ENCODE results near the gene MACROD2.
"Not testable (repeated sequence)": the region's sequence is repeated elsewhere in the genome, so short reads cannot be mapped to it uniquely, and the experiment has no call there.

MACROD2 gene

DNA sequence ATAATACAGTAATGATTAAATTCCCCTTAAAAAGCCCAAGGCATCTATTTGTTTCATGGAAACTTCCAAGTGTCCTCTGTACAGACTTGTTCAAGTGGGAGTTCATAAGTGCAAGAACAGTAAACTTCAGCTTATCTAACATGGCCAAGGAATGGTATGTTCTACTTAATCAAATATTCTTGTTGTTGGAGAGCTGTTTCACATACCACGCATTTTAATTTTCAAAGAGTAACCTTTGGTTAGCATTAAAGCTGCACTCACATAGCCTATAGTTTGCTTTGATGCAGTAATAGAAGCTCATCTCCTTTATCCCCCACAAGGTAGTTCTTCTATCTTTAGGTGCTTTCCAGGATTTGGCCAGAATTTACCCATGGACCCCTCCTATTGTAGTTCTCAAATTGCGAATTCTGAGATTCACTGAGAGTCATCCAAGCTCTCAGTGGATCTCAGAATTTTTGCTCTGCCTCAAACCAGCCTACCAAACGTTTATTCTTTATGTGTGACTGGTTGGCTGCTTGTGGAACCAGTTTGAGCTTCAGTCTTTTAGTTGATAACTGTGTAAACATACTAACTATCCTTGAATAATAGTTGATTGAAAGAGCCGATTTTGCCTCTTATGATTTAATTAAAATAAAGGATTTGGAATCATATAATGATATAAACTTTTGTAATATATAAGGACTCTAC lies 1010.1 kb downstream of the MACROD2 start:
- no peaks in the 10 kb centered on the region for H3K9me3 ChIP-seq (replicated peaks; ENCODE audit: low read length)
- H3K9ac ChIP-seq (ENCODE audit: low read depth, low read length), result no peak overlapping the region
- H3K4me1 ChIP-seq (ENCODE audit: control insufficient read depth, insufficient read depth, low read length), result no peaks in the 10 kb centered on the region
- no peaks in the 10 kb centered on the region for H3K36me3 ChIP-seq (ENCODE audit: insufficient read depth, low read length)
- H3K4me3 ChIP-seq (ENCODE audit: low read length), result no peak overlapping the region
- H3K27me3 ChIP-seq (ENCODE audit: control insufficient read depth, insufficient read depth, low read length), result no peaks in the 10 kb centered on the region
- no peak overlapping the region for H3K4me2 ChIP-seq (ENCODE audit: low read length)

DNA sequence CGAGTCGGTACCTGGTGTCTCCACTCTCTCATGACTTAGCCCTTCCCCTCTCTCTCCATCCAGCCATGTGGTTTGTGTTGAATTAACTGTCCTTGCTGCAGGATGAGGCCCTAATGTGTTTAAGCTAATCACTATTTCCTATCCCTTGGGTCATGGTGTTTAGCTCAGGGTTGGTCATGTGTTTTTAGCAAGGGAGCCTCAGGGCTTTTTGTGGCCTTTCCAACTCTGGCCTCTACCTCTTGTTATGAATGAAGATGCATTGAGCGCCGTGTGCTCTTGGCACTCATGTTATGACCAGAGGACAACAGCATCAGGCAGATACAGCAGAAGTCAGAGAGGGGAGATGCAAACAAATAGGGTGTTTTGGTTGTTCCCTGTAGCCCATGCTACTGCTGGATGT lies 1016.3 kb downstream of the MACROD2 start:
- Histone ChIP-seq H3K4me3 (ENCODE audit: low read length) (no peak overlapping the region), H3K9me3 (replicated peaks; ENCODE audit: low read length) (no peaks in the 10 kb centered on the region), H3K27me3 (ENCODE audit: control insufficient read depth, insufficient read depth, low read length) (peaks cover 9% of the 10 kb centered on the region), H3K4me2 (ENCODE audit: low read length) (no peak overlapping the region), H3K9ac (ENCODE audit: low read depth, low read length) (no peak overlapping the region), H3K36me3 (ENCODE audit: insufficient read depth, low read length) (no peaks in the 10 kb centered on the region), H3K4me1 (ENCODE audit: control insufficient read depth, insufficient read depth, low read length) (no peaks in the 10 kb centered on the region)

DNA sequence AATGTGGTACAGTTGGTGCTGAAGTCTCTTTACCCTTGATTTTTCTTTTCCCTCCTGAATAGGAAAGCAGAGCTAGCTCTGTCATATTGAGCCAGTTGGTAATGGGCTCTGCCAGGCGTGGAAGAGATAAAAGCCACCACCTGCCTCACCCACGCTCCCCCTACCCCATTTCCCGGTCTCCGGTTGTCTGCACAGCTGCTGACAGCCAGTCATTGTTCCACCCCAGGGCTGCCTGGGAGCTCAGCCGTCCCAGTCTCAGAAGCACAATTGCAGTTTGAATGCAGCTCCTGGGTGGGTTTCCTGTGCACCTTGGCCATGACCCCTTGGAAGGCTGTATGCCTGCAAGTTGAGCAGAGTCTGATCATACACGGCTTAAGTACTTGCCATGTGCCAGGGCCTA lies 1017.2 kb downstream of the MACROD2 start:
- no peak overlapping the region for H3K4me2 ChIP-seq (ENCODE audit: low read length)
- peaks cover 9% of the 10 kb centered on the region for H3K27me3 ChIP-seq (ENCODE audit: control insufficient read depth, insufficient read depth, low read length)
- H3K4me3 ChIP-seq (ENCODE audit: low read length), result no peak overlapping the region
- no peaks in the 10 kb centered on the region for H3K9me3 ChIP-seq (replicated peaks; ENCODE audit: low read length)
- H3K36me3 ChIP-seq (ENCODE audit: insufficient read depth, low read length), result no peaks in the 10 kb centered on the region
- no peak overlapping the region for H3K9ac ChIP-seq (ENCODE audit: low read depth, low read length)
- H3K4me1 ChIP-seq (ENCODE audit: control insufficient read depth, insufficient read depth, low read length), result no peaks in the 10 kb centered on the region

DNA sequence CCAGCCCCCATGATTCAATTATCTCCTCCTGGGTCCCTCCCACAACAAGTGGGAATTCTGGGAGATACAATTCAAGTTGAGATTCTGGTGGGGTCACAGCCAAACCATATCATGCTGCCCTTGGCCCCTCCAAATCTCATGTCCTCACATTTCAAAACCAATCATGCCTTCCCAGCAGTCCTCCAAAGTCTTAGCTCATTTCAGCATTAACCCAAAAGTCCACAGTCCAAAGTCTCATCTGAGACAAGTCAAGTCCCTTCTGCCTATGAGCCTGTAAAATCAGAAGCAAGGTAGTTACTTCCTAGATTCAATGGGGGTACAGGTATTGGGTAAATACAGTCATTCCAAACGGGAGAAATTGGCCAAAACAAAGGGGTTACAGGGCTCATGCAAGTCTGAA lies 1021.6 kb downstream of the MACROD2 start:
- not testable (repeated sequence) for H3K4me3 ChIP-seq (ENCODE audit: low read length); H3K27me3 ChIP-seq (ENCODE audit: control insufficient read depth, insufficient read depth, low read length); H3K9me3 ChIP-seq (replicated peaks; ENCODE audit: low read length); H3K9ac ChIP-seq (ENCODE audit: low read depth, low read length); H3K4me1 ChIP-seq (ENCODE audit: control insufficient read depth, insufficient read depth, low read length); H3K4me2 ChIP-seq (ENCODE audit: low read length); H3K36me3 ChIP-seq (ENCODE audit: insufficient read depth, low read length)

DNA sequence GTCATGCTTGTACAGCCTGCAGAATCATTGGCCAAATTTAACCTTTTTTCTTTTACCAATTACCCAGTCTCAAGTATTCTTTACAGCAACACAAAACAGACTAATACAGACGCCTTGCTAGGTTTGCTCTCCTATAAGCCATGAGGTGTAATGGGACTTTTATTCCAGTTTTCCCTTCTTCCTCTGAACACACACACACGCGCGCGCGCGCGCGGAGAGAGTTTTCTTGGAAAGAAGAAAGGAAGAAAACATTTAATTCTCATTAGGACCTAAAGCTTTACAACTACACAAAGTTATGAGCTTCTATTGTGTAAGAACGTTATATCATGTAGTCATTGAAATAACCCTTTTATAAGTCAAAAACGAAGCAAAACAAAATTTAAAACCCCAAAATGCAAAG lies 1023.6 kb downstream of the MACROD2 start:
- no peak overlapping the region for H3K4me2 ChIP-seq (ENCODE audit: low read length)
- H3K36me3 ChIP-seq (ENCODE audit: insufficient read depth, low read length), result no peaks in the 10 kb centered on the region
- no peaks in the 10 kb centered on the region for H3K27me3 ChIP-seq (ENCODE audit: control insufficient read depth, insufficient read depth, low read length)
- no peaks in the 10 kb centered on the region for H3K4me1 ChIP-seq (ENCODE audit: control insufficient read depth, insufficient read depth, low read length)
- H3K9me3 ChIP-seq (replicated peaks; ENCODE audit: low read length), result no peaks in the 10 kb centered on the region
- no peak overlapping the region for H3K9ac ChIP-seq (ENCODE audit: low read depth, low read length)
- H3K4me3 ChIP-seq (ENCODE audit: low read length), result no peak overlapping the region

DNA sequence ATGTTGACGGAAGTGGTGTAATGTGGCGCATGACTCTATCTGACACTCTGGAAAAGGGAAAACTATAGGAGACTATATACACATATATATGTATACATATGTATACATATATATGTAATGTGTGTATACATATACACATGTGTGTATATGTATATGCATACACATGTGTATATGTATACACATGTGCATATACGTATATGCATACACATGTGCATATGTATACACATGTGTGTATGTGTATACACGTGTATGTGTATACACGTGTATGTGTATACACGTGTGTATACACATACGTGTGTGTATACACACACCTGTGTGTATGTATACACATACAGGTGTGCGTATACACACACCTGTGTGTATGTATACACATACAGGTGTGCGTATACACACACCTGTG lies 1025.5 kb downstream of the MACROD2 start:
- Histone ChIP-seq H3K9me3 (replicated peaks; ENCODE audit: low read length) (no peaks in the 10 kb centered on the region), H3K36me3 (ENCODE audit: insufficient read depth, low read length) (no peaks in the 10 kb centered on the region), H3K4me3 (ENCODE audit: low read length) (no peak overlapping the region), H3K4me1 (ENCODE audit: control insufficient read depth, insufficient read depth, low read length) (no peaks in the 10 kb centered on the region), H3K9ac (ENCODE audit: low read depth, low read length) (no peak overlapping the region), H3K27me3 (ENCODE audit: control insufficient read depth, insufficient read depth, low read length) (no peaks in the 10 kb centered on the region), H3K4me2 (ENCODE audit: low read length) (no peak overlapping the region)

DNA sequence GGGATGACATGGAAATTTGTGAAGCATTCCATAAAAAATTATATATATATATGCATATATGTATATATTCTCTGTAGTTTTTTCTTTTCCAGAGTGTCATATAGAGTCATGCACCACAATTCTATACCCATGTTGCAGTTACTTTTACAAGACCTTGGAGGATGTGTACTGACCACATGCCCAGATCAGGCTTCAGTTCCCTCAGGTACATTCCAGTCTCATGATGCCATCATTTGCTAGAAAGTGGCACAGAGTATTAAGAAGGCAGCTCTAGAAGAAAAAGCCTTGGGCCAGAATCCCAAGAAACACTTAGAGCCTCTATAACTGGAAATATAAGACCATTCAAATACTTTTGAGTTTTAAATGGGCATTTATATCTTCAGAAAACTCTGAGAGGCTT lies 1027.6 kb downstream of the MACROD2 start:
- Histone ChIP-seq H3K27me3 (ENCODE audit: control insufficient read depth, insufficient read depth, low read length) (no peaks in the 10 kb centered on the region), H3K36me3 (ENCODE audit: insufficient read depth, low read length) (no peaks in the 10 kb centered on the region), H3K9ac (ENCODE audit: low read depth, low read length) (no peak overlapping the region), H3K4me3 (ENCODE audit: low read length) (no peak overlapping the region), H3K4me2 (ENCODE audit: low read length) (no peak overlapping the region), H3K4me1 (ENCODE audit: control insufficient read depth, insufficient read depth, low read length) (no peaks in the 10 kb centered on the region), H3K9me3 (replicated peaks; ENCODE audit: low read length) (no peaks in the 10 kb centered on the region)

DNA sequence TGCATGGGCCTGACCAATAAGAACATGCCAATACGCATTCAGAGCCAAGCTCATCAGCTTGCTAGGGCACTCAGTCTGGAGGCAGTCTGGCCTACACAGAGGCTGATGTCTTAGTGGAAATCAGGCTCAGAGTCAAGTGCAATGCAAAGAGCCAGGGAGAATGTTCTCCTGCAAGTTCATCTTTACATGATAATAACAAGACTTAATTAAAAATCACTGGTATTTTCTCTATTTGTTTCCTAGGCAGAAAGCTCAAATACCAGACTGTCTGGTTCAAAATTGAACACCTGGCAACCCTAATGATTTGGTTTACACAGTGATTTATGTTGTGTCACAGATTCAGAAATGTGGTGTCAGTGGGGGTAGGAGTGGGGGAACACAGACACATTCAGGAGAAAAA lies 1031.4 kb downstream of the MACROD2 start:
- H3K27me3 ChIP-seq (ENCODE audit: control insufficient read depth, insufficient read depth, low read length), result no peaks in the 10 kb centered on the region

DNA sequence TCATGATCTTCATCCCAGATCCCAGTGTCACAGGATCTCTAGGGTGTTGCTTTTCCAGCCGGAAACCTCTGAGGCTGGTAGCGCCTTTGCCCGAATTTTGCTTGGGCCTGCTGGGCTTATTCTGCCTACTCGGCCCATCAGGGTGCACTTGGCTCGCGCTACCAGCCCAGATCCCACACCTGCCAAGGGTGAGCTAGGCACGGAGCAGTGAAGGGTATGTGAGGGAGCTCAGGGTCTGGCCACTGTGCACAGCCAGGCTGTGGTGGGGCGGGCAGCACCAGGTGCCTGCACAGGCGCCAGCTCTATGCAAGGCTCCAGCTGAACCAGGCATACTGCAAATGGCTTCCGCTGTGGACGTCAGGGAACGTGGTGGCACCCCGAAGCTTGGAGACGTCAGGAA lies 1035.5 kb downstream of the MACROD2 start:
- Histone ChIP-seq H3K9me3 (replicated peaks; ENCODE audit: low read length) (no peaks in the 10 kb centered on the region), H3K9ac (ENCODE audit: low read depth, low read length) (no peak overlapping the region), H3K4me1 (ENCODE audit: control insufficient read depth, insufficient read depth, low read length) (no peaks in the 10 kb centered on the region), H3K4me2 (ENCODE audit: low read length) (no peak overlapping the region), H3K27me3 (ENCODE audit: control insufficient read depth, insufficient read depth, low read length) (no peaks in the 10 kb centered on the region), H3K4me3 (ENCODE audit: low read length) (no peak overlapping the region), H3K36me3 (ENCODE audit: insufficient read depth, low read length) (no peaks in the 10 kb centered on the region)

More for the DNA sequence above, 1031.4 kb downstream of the MACROD2 start:
- H3K9ac ChIP-seq (ENCODE audit: low read depth, low read length), result no peak overlapping the region
- H3K4me1 ChIP-seq (ENCODE audit: control insufficient read depth, insufficient read depth, low read length), result no peaks in the 10 kb centered on the region
- H3K9me3 ChIP-seq (replicated peaks; ENCODE audit: low read length), result no peaks in the 10 kb centered on the region
- no peaks in the 10 kb centered on the region for H3K36me3 ChIP-seq (ENCODE audit: insufficient read depth, low read length)
- no peak overlapping the region for H3K4me2 ChIP-seq (ENCODE audit: low read length)
- no peak overlapping the region for H3K4me3 ChIP-seq (ENCODE audit: low read length)

DNA sequence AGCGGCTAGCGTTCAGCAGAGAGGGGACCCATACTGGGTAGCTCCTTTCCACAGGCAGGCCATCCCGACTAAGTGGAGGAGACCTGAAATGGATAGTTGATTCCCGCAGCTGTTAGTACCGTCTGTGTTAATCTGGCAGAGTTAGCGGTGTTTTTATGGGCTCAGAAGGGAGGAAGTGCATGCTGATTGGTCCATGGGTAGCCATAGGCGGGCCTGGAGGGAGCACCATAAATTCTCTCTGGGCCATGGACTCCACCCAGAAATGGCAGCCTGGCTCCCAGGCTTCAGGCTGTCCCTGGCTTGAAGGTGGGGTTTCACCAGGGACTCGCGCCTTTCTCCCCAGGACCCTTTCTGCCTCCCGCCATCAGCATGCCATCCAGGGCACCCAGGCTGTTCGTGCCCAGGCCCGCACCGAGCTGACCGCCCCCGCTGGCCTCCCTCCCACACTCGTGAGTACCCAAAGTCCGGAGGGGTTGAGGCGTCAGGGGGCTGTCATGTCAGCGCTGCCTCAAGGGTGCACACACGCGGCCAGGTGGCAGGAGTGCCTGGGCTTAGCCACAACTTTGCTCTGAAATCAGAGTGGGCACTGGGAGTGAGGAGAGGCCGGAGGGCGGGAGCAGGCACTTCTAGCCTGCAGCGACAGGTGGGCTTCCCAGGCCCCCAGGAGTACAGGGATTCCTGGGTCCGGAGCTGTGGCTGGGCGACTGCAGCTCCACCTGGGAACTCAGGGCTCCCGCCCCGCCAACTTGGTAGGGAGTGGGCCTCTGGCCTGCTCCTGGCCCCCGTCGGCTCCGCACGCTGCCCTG lies 1036.4 kb downstream of the MACROD2 start:
- H3K4me2 ChIP-seq (ENCODE audit: low read length), result no peak overlapping the region
- H3K27me3 ChIP-seq (ENCODE audit: control insufficient read depth, insufficient read depth, low read length), result no peaks in the 10 kb centered on the region
- H3K36me3 ChIP-seq (ENCODE audit: insufficient read depth, low read length), result no peaks in the 10 kb centered on the region
- no peak overlapping the region for H3K9ac ChIP-seq (ENCODE audit: low read depth, low read length)
- no peaks in the 10 kb centered on the region for H3K9me3 ChIP-seq (replicated peaks; ENCODE audit: low read length)
- H3K4me1 ChIP-seq (ENCODE audit: control insufficient read depth, insufficient read depth, low read length), result no peaks in the 10 kb centered on the region
- H3K4me3 ChIP-seq (ENCODE audit: low read length), result no peak overlapping the region

DNA sequence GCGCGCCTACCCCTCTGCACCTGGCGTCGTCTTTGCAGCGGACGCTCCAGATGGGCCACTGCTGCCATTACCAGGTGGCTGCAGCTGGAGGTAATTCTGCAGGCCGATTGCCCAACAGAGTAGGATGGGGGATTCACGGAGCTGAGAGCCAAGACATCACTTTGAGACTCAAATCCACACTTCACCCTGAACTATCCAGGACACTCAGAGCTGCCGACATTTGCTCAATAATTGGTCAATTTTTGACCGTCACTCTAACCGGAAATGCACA lies 1037.0 kb downstream of the MACROD2 start:
- H3K4me2 ChIP-seq (ENCODE audit: low read length), result no peak overlapping the region
- H3K36me3 ChIP-seq (ENCODE audit: insufficient read depth, low read length), result no peaks in the 10 kb centered on the region
- H3K4me3 ChIP-seq (ENCODE audit: low read length), result no peak overlapping the region
- H3K9ac ChIP-seq (ENCODE audit: low read depth, low read length), result no peak overlapping the region
- no peaks in the 10 kb centered on the region for H3K27me3 ChIP-seq (ENCODE audit: control insufficient read depth, insufficient read depth, low read length)
- H3K9me3 ChIP-seq (replicated peaks; ENCODE audit: low read length), result no peaks in the 10 kb centered on the region
- H3K4me1 ChIP-seq (ENCODE audit: control insufficient read depth, insufficient read depth, low read length), result no peaks in the 10 kb centered on the region

DNA sequence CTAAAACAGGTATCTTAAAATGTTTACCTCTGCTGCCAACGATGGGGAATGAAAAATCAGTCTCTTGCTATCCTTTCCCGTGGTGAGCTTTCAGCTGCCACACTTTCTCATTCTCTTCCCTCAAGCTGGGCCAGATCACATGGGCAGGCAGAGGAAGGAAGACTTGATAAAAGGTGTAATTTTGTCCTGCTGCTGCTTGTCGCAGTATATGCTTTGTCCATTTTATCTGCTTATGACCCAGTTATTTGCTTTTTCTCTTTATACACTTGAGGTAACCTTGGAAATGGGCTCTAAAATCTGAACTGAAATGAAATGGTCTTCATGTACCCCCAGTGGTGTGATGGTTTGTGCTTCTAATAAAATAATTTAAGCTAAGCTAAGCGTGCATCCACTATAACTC lies 1038.0 kb downstream of the MACROD2 start:
- H3K4me1 ChIP-seq (ENCODE audit: control insufficient read depth, insufficient read depth, low read length), result no peaks in the 10 kb centered on the region
- H3K9me3 ChIP-seq (replicated peaks; ENCODE audit: low read length), result no peaks in the 10 kb centered on the region
- H3K9ac ChIP-seq (ENCODE audit: low read depth, low read length), result no peak overlapping the region
- H3K27me3 ChIP-seq (ENCODE audit: control insufficient read depth, insufficient read depth, low read length), result no peaks in the 10 kb centered on the region
- H3K4me2 ChIP-seq (ENCODE audit: low read length), result no peak overlapping the region
- H3K4me3 ChIP-seq (ENCODE audit: low read length), result no peak overlapping the region
- no peaks in the 10 kb centered on the region for H3K36me3 ChIP-seq (ENCODE audit: insufficient read depth, low read length)

Data from skeletal muscle satellite cell (primary cell).